Endothelial cell of umbilical vein (primary cell): ENCODE results near the gene CLCN2.
A peak's percentile ranks its signal among the peaks of the same experiment; 100 is the strongest.

ENCODE experiments used
- EZH2 ChIP-seq: IDR thresholded peaks from 2 replicates; pipeline ENCODE4 v1.6.1; 2012; ENCODE audit warnings: borderline replicate concordance, low read depth, mild to moderate bottlenecking, moderate library complexity, low read length, inconsistent platforms; ENCODE audit not compliant: severe bottlenecking
- FOS ChIP-seq: IDR thresholded peaks from 2 replicates; pipeline ENCODE4 v1.6.1; 2011; ENCODE audit warnings: mild to moderate bottlenecking, low read length, moderate library complexity, borderline replicate concordance; ENCODE audit not compliant: insufficient read depth
- GATA2 ChIP-seq: IDR thresholded peaks from 2 replicates; pipeline ENCODE4 v1.7.0; 2011; ENCODE audit warnings: low read depth, mild to moderate bottlenecking, moderate library complexity, mixed read lengths, low read length; ENCODE audit not compliant: insufficient read length, insufficient read depth
- JUN ChIP-seq: IDR thresholded peaks from 2 replicates; pipeline ENCODE4 v1.6.1; 2011; ENCODE audit warnings: borderline replicate concordance, low read depth; ENCODE audit not compliant: insufficient read length, insufficient read depth
- POLR2A ChIP-seq: IDR thresholded peaks from 2 replicates; pipeline ENCODE4 v1.6.1; 2012; ENCODE audit warnings: low read depth, mild to moderate bottlenecking, control low read depth, low read length
- POLR2AphosphoS5 ChIP-seq: IDR thresholded peaks from 2 replicates; pipeline ENCODE4 v1.6.1; 2012; ENCODE audit warnings: low read depth, mild to moderate bottlenecking, control low read depth, low read length, moderate library complexity; ENCODE audit not compliant: insufficient read depth
- TF ChIP-seq, protein P1 (sequence below), 2 donors: IDR thresholded peaks; 1 replicate in 1 of 2; 2 replicates in 1 of 2; pipeline ENCODE4 v1.5.1; 2011; ENCODE audit warnings: low read length in 2 of 2, mild to moderate bottlenecking in 2 of 2, moderate library complexity in 2 of 2, control low read depth in 1 of 2, inconsistent platforms in 1 of 2, low read depth in 1 of 2; ENCODE audit not compliant: insufficient read depth in 1 of 2; ENCODE audit errors: extremely low read depth in 1 of 2
- TF ChIP-seq, protein P2 (sequence below): IDR thresholded peaks from 2 replicates; pipeline ENCODE4 v1.6.1; 2011; ENCODE audit not compliant: insufficient read depth, insufficient read length

DNA sequence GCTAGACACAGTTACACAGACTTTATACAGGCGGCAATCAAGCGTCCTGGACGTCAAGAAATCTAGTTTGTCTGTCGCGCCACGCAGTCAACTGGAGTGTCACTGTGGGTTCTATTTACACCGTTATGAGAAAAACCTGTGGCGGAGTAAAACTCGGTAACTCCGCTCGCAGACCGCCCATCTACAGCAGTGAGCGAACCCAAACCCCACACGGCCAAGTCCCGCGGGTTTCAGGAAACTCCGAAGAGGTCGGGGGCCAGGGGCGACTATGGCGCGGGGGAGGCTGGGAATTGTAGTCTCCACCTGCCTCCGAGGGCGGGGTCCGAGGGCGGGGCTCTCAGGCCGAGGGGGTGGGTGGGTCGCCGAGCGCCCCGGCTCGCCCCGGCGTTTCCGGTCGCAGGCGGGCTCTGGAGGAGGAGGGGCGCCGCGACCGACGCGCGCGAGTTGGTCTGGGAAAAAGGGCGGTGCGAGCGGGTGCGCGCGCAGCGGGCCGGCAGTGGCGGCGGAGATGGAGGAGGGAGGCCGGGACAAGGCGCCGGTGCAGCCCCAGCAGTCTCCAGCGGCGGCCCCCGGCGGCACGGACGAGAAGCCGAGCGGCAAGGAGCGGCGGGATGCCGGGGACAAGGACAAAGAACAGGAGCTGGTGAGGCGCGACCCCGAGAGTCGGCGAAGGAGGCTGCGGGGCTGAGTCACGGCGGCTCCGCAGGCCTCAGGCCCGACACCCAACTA is 62.5 kb downstream of the CLCN2 start, which contains the start of gene PSMD2:
- peak; percentile 85 for TF ChIP-seq POLR2A
- TF ChIP-seq, protein P1, sequence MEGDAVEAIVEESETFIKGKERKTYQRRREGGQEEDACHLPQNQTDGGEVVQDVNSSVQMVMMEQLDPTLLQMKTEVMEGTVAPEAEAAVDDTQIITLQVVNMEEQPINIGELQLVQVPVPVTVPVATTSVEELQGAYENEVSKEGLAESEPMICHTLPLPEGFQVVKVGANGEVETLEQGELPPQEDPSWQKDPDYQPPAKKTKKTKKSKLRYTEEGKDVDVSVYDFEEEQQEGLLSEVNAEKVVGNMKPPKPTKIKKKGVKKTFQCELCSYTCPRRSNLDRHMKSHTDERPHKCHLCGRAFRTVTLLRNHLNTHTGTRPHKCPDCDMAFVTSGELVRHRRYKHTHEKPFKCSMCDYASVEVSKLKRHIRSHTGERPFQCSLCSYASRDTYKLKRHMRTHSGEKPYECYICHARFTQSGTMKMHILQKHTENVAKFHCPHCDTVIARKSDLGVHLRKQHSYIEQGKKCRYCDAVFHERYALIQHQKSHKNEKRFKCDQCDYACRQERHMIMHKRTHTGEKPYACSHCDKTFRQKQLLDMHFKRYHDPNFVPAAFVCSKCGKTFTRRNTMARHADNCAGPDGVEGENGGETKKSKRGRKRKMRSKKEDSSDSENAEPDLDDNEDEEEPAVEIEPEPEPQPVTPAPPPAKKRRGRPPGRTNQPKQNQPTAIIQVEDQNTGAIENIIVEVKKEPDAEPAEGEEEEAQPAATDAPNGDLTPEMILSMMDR (IDR thresholded peaks at IDR 0.05; ENCODE audit: extremely low read depth in 1 of 2, insufficient read depth in 1 of 2, low read depth in 1 of 2, low read length in 2 of 2) = no peak
- no peak for TF ChIP-seq GATA2
- TF ChIP-seq POLR2AphosphoS5 = peak; percentile 87
- TF ChIP-seq, protein P2, sequence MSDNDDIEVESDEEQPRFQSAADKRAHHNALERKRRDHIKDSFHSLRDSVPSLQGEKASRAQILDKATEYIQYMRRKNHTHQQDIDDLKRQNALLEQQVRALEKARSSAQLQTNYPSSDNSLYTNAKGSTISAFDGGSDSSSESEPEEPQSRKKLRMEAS = no peak
- TF ChIP-seq FOS = no peak
- TF ChIP-seq EZH2 = no peak
- no peak for TF ChIP-seq JUN
